H9 (cell line): ENCODE results near the gene SIT1. TPM values are rescaled to one million over a fixed set of nuclear protein-coding genes. Genes with fewer than 3 reads are reported as not detected.
"Not testable (repeated sequence)": the region's sequence is repeated elsewhere in the genome, so short reads cannot be mapped to it uniquely, and the experiment has no call there.

Source experiments
- DNase-seq: peaks from one replicate; pipeline ENCODE4 v3.0.0-alpha.2; 2017
- H2AFZ ChIP-seq: one replicate; pipeline ENCODE4 v1.6.1; 2013; ENCODE audit warnings: mild to moderate bottlenecking, low read length, control low read depth, moderate library complexity
- H2AK5ac ChIP-seq: 2 replicates; pipeline ENCODE4 v1.6.1; 2013; ENCODE audit warnings: low read length, control low read depth, mixed read lengths; ENCODE audit not compliant: insufficient read length
- H2BK120ac ChIP-seq: one replicate; pipeline ENCODE4 v1.6.1; 2013; ENCODE audit warnings: low read depth, mild to moderate bottlenecking, low read length, control low read depth, inconsistent platforms; ENCODE audit not compliant: poor library complexity, severe bottlenecking
- H2BK12ac ChIP-seq: 2 replicates; pipeline ENCODE4 v1.6.1; 2013; ENCODE audit warnings: low read length, control low read depth, mixed read lengths, low read depth; ENCODE audit not compliant: insufficient read length
- H2BK15ac ChIP-seq: 2 replicates; pipeline ENCODE4 v1.6.1; 2013; ENCODE audit warnings: low read depth, low read length, control low read depth
- H2BK20ac ChIP-seq: one replicate; pipeline ENCODE4 v1.6.1; 2013; ENCODE audit warnings: low read depth, mild to moderate bottlenecking, low read length, control low read depth, inconsistent platforms; ENCODE audit not compliant: poor library complexity, severe bottlenecking
- H2BK5ac ChIP-seq: 2 replicates; pipeline ENCODE4 v1.6.1; 2013; ENCODE audit warnings: low read length, control low read depth, mixed read lengths; ENCODE audit not compliant: insufficient read length
- H3K14ac ChIP-seq: 2 replicates; pipeline ENCODE4 v1.6.1; 2013; ENCODE audit warnings: low read length, control low read depth; ENCODE audit not compliant: insufficient read depth
- H3K18ac ChIP-seq: 2 replicates; pipeline ENCODE4 v1.6.1; 2013; ENCODE audit warnings: low read depth, mild to moderate bottlenecking, mixed read lengths, low read length, control low read depth; ENCODE audit not compliant: insufficient read length
- H3K23ac ChIP-seq: 2 replicates; pipeline ENCODE4 v1.6.1; 2013; ENCODE audit warnings: low read length, control low read depth, mixed read lengths, low read depth; ENCODE audit not compliant: insufficient read length
- H3K23me2 ChIP-seq: 2 replicates; pipeline ENCODE4 v1.6.1; 2013; ENCODE audit warnings: low read depth, mild to moderate bottlenecking, mixed read lengths, low read length, control low read depth; ENCODE audit not compliant: insufficient read length, poor library complexity, severe bottlenecking
- H3K27ac ChIP-seq: 2 replicates; pipeline ENCODE4 v1.5.1; 2013; ENCODE audit warnings: low read length, control low read depth, mixed read lengths, low read depth; ENCODE audit not compliant: insufficient read length
- H3K27me3 ChIP-seq: 2 replicates; pipeline ENCODE4 v1.6.1; 2013; ENCODE audit warnings: low read length, control low read depth, inconsistent platforms; ENCODE audit not compliant: insufficient read depth
- H3K4ac ChIP-seq: 2 replicates; pipeline ENCODE4 v1.6.1; 2013; ENCODE audit warnings: low read depth, mild to moderate bottlenecking, control low read depth, inconsistent platforms, low read length, moderate library complexity
- H3K4me1 ChIP-seq: 2 replicates; pipeline ENCODE4 v1.6.1; 2013; ENCODE audit warnings: low read length, control low read depth, inconsistent platforms; ENCODE audit not compliant: insufficient read depth
- H3K4me2 ChIP-seq: 2 replicates; pipeline ENCODE4 v1.6.1; 2013; ENCODE audit warnings: low read length, control low read depth, mixed read lengths; ENCODE audit not compliant: insufficient read length, insufficient read depth
- H3K56ac ChIP-seq: 2 replicates; pipeline ENCODE4 v1.6.1; 2013; ENCODE audit warnings: low read depth, mild to moderate bottlenecking, mixed read lengths, low read length, control low read depth; ENCODE audit not compliant: insufficient read length
- H3K79me1 ChIP-seq: 2 replicates; pipeline ENCODE4 v1.6.1; 2013; ENCODE audit warnings: low read depth, mild to moderate bottlenecking, moderate library complexity, low read length, control low read depth, inconsistent platforms; ENCODE audit not compliant: insufficient read depth, poor library complexity, severe bottlenecking
- H3K79me2 ChIP-seq: 2 replicates; pipeline ENCODE4 v1.6.1; 2013; ENCODE audit warnings: low read length, control low read depth, inconsistent platforms; ENCODE audit not compliant: insufficient read depth
- H3K9ac ChIP-seq: 2 replicates; pipeline ENCODE4 v1.6.1; 2013; ENCODE audit warnings: low read length, control low read depth, mixed read lengths; ENCODE audit not compliant: insufficient read length; ENCODE audit errors: extremely low read depth
- H3K9me3 ChIP-seq: one replicate; pipeline ENCODE4 v1.6.1; 2013; ENCODE audit warnings: low read depth, low read length, inconsistent platforms; ENCODE audit not compliant: control insufficient read depth
- H3T11ph ChIP-seq: one replicate; pipeline ENCODE4 v1.6.1; 2013; ENCODE audit warnings: mild to moderate bottlenecking, low read length, control low read depth, inconsistent platforms
- H4K20me1 ChIP-seq: one replicate; pipeline ENCODE4 v1.6.1; 2013; ENCODE audit not compliant: control insufficient read depth, insufficient read length, insufficient read depth
- H4K5ac ChIP-seq: 2 replicates; pipeline ENCODE4 v1.6.1; 2013; ENCODE audit warnings: low read depth, mild to moderate bottlenecking, mixed read lengths, low read length, control low read depth; ENCODE audit not compliant: insufficient read length
- H4K8ac ChIP-seq: replicated peaks from 2 replicates; pipeline ENCODE4 v1.6.1; 2013; ENCODE audit warnings: low read length, control low read depth, mixed read lengths, low read depth; ENCODE audit not compliant: insufficient read length
- H4K91ac ChIP-seq: 2 replicates; pipeline ENCODE4 v1.6.1; 2013; ENCODE audit warnings: low read depth, mild to moderate bottlenecking, moderate library complexity, mixed read lengths, low read length, control low read depth; ENCODE audit not compliant: insufficient read length
- H3K27ac Mint-ChIP-seq, 3 experiments: 2 replicates in 2 of 3; 3 replicates in 1 of 3; pipeline ENCODE4 v1.8.0; 2020 to 2021; ENCODE audit warnings: mixed read lengths in 3 of 3, mild to moderate bottlenecking in 1 of 3, moderate library complexity in 1 of 3
- H3K27me3 Mint-ChIP-seq: 2 replicates; pipeline ENCODE4 v1.8.0; 2021; ENCODE audit warnings: low read depth, mild to moderate bottlenecking, moderate library complexity, mixed read lengths
- H3K36me3 Mint-ChIP-seq, 3 experiments: 2 replicates in 2 of 3; 3 replicates in 1 of 3; pipeline ENCODE4 v1.8.0; 2020 to 2021; ENCODE audit warnings: low read depth in 3 of 3, mixed read lengths in 3 of 3; ENCODE audit not compliant: insufficient read depth in 1 of 3
- H3K4me1 Mint-ChIP-seq, 2 experiments: 2 replicates each; pipeline ENCODE4 v1.8.0; 2020; ENCODE audit warnings: mixed read lengths in 2 of 2
- H3K4me3 Mint-ChIP-seq, 2 experiments: 2 replicates in 1 of 2; 3 replicates in 1 of 2; pipeline ENCODE4 v1.8.0; 2020 to 2021; ENCODE audit warnings: mild to moderate bottlenecking in 2 of 2, mixed read lengths in 2 of 2, moderate library complexity in 1 of 2
- H3K9me3 Mint-ChIP-seq, 2 experiments: 2 replicates in 1 of 2; 3 replicates in 1 of 2; pipeline ENCODE4 v1.8.0; 2020; ENCODE audit warnings: mild to moderate bottlenecking in 2 of 2, mixed read lengths in 2 of 2, moderate library complexity in 1 of 2
- CTCF ChIP-seq: fragments of 200-600 bp; sonication (generic); conservative IDR thresholded peaks from 3 replicates; pipeline ENCODE4 v1.8.0; 2021; ENCODE audit warnings: antibody characterized with exemption, mild to moderate bottlenecking
- WGBS: extraction: QIAGEN DNeasy Blood & Tissue Kit; methylation state at CpG from one replicate; pipeline ENCODE4 v1.1.7; 2013; ENCODE audit warnings: missing lambda C conversion rate, low lambda C conversion rate, mixed read lengths; ENCODE audit not compliant: insufficient read length; ENCODE audit errors: extremely low coverage; 5-methylcytosine and 5-hydroxymethylcytosine counted together
- total RNA-seq: library from RNA; stranded (reverse); gene quantifications from 2 replicates; pipeline ENCODE4 v1.2.1, GENCODE V29; 2021

SIT1 gene
- total RNA-seq, 1 experiment from 2014 or later: 1.6 TPM

GRCh38 chr9:35639631-35640030 is 11.1 kb downstream of the SIT1 start:
- no peak overlapping the region for H3K23ac ChIP-seq
- H3K79me2 ChIP-seq: no peaks in the 10 kb centered on the region
- H3K23me2 ChIP-seq: no peaks in the 10 kb centered on the region
- H3K14ac ChIP-seq: no peak overlapping the region
- H3K27me3 Mint-ChIP-seq: peaks cover 10% of the 10 kb centered on the region
- H2BK5ac ChIP-seq: no peak overlapping the region
- H3K4me3 Mint-ChIP-seq: no peak overlapping the region
- TF ChIP-seq CTCF: no peak
- no peak overlapping the region for H4K91ac ChIP-seq
- DNase-seq: no peak
- no peak overlapping the region for H4K8ac ChIP-seq
- no peak overlapping the region for H3T11ph ChIP-seq
- no peak overlapping the region for H2AK5ac ChIP-seq
- no peak overlapping the region for H3K18ac ChIP-seq
- no peaks in the 10 kb centered on the region for H3K4me1 Mint-ChIP-seq
- H3K27ac ChIP-seq: no peak overlapping the region
- H2BK12ac ChIP-seq: no peak overlapping the region
- H2BK15ac ChIP-seq: no peak overlapping the region
- H3K9me3 Mint-ChIP-seq: peaks cover 4 to 16% of the 10 kb centered on the region in 2 experiments; a peak in 4 of 5 replicates
- no peak overlapping the region for H3K9ac ChIP-seq
- H3K56ac ChIP-seq: no peak overlapping the region
- no peak overlapping the region for H2AFZ ChIP-seq
- H3K4ac ChIP-seq: no peak overlapping the region
- no peak overlapping the region for H4K5ac ChIP-seq
- H3K9me3 ChIP-seq: no peaks in the 10 kb centered on the region
- H3K79me1 ChIP-seq: no peaks in the 10 kb centered on the region
- no peak overlapping the region for H2BK20ac ChIP-seq
- H3K36me3 Mint-ChIP-seq: peaks cover 9 to 16% (median 12%) of the 10 kb centered on the region in 3 experiments
- H3K4me2 ChIP-seq: no peak overlapping the region
- H3K4me1 ChIP-seq: no peaks in the 10 kb centered on the region
- no CpG with 5 or more reads among the region's 1 CpG for WGBS
- no peak overlapping the region for H3K27ac Mint-ChIP-seq
- no peaks in the 10 kb centered on the region for H3K27me3 ChIP-seq
- no peak overlapping the region for H2BK120ac ChIP-seq
- no peaks in the 10 kb centered on the region for H4K20me1 ChIP-seq

GRCh38 chr9:35639225-35639624 is 11.5 kb downstream of the SIT1 start:
- H3K27me3 Mint-ChIP-seq: not testable (repeated sequence)

More at GRCh38 chr9:35639225-35639624, 11.5 kb downstream of the SIT1 start:
- not testable (repeated sequence) for H3T11ph ChIP-seq, H2BK15ac ChIP-seq, H3K9me3 ChIP-seq, H3K56ac ChIP-seq, H3K27ac Mint-ChIP-seq, H4K91ac ChIP-seq, H2AK5ac ChIP-seq, H3K27ac ChIP-seq, H3K4ac ChIP-seq, H4K5ac ChIP-seq, H3K79me2 ChIP-seq, H2BK5ac ChIP-seq, H3K4me2 ChIP-seq, H4K20me1 ChIP-seq, H2BK120ac ChIP-seq, H3K27me3 ChIP-seq, H3K4me1 Mint-ChIP-seq, H3K79me1 ChIP-seq, H2BK20ac ChIP-seq, H3K4me1 ChIP-seq, H3K14ac ChIP-seq, H2BK12ac ChIP-seq, H3K23me2 ChIP-seq, H3K9ac ChIP-seq, H3K18ac ChIP-seq, H3K23ac ChIP-seq, DNase-seq, H4K8ac ChIP-seq, H2AFZ ChIP-seq, H3K4me3 Mint-ChIP-seq
- WGBS: no CpG with 5 or more reads among the region's 1 CpG
- Mint-ChIP-seq H3K36me3 (peaks cover 9 to 16% (median 12%) of the 10 kb centered on the region in 3 experiments), H3K9me3 (peaks cover 4 to 16% of the 10 kb centered on the region in 2 experiments; a peak in 4 of 5 replicates)
